ENCODE results near the gene TRPC4.
"Not testable (repeated sequence)": the region's sequence is repeated elsewhere in the genome, so short reads cannot be mapped to it uniquely, and the experiment has no call there.

Gene TRPC4

DNA sequence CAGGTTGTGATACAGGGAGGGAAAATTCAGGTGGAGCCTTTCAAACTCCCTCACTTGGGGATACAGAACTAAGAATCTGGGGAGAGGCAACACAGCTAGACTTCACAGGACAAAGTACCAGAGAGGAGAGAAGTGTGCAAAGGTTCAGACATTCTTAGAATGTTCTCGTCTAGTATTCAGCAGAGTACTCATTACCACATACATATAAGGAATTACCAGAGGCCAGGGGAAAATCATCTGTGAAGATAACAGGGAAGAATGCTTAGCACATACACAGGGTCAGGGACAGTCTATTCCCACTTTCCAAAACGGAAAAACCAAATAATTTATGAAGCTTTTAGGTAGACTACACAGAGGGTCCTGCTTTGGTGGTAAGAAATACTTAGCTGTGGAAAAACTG is 58.1 kb downstream of the TRPC4 start:
- DNase-seq, result no peak

DNA sequence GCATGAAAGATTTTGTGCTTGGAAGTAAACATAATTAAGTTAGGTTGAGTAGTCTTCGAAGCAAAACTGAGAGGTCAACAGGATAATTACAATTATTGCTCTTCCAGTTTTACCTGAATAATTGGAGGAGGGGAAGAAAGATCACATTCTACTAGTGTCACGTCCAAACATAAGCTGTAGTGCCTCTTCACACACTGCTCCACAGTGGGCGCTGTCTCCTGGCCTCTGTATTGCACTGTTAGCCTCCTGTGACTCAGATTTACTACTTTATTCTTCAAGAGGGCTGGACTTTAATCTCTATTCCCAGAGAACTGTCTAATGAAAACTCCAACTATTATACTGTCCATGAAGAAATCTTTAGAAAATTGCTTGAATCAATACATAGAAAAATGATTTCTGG is 62.9 kb downstream of the TRPC4 start:
- no peak for DNase-seq

DNA sequence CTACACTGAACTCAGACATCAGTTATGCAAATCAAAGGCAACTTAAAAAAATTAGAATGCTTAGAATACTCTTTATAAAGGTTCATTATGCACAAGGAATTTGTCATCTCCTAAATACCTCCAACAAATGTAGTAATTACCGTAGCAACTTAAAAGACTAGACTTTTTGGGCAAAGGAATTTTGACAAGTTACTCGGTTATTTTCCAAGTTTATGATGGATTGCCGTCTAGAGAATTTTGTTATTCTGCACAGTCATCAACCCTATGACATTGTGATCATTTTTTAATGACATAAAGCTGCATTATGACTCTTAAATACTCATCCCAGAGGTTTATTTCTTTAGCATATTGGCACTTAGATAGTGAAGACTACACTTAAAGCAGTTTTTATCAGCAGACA is 71.9 kb downstream of the TRPC4 start:
- no peak for DNase-seq

DNA sequence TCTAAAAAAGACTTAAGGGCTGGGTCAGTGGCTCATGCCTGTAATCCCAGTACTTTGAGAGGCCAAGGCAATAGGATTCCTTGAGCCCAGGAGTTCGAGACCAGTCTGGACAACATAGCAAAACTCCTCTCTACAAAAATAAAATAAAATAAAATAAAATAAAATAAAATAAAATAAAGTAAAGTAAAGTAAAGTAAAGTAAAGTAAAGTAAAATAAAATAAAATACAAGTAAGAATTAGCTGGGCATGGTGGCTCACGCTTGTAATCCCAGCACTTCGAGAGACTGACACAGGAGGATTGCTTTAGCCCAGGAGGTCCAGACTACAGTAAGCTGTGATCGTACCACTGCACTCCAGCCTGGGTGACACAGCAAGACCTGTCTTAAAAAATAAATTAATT is 72.8 kb downstream of the TRPC4 start:
- not testable (repeated sequence) for DNase-seq

DNA sequence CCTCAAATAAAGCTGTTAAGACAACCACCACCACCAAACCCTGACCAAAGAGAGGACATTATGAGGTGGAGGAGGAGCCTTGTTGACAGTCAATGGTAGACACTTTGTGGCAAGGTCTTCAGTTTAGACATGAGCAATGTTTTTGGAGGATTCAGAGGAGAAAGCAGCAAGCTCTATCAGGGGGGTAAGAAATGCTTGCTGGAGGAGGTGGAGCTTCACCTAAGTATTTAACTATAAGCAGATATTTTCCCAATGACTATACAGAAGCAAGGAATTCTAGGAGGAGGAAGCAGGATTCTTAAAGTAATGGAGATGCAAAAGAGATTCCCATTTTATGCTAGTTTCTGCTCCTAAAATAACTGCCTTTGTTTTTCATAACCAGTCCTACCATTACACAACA is 74.2 kb downstream of the TRPC4 start:
- no peak for DNase-seq

DNA sequence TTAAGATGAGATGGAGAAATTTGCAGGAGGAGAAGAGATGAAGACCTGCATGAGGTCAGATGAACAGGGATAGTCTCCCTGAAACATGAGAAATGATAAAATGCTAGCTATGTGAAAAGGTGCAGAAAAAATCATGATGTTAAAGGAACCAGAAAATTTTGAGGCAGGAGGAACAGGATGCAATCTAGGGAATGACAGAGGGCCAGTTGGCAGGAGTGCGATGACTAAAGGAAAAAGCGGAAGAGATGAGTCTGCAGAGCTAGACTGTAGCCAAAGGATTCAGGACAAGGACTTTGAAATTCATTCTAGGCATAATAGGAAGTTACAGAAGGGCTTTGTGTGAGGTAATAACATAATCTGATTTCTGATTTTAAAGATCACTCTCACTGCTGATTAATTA is 77.9 kb downstream of the TRPC4 start:
- no peak for DNase-seq

DNA sequence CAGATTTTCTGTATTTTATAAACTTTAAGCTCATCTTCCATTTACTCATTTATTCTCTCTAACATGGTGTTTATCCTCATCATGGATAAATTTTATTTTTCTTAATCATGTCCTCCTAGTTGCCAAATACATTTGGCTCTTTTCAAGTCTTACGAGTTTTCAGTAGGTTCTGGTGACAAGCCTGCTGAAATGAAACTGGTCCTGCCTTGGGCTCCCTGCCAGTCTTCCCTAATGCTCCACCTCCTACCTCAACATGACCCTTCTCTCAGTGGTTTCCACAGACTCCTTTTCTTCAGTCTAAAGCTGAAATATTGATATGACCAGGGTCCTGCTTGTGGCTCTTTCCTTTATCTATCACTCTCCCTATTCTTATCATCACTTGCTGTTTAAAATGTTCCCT is 81.2 kb downstream of the TRPC4 start:
- DNase-seq, result no peak

DNA sequence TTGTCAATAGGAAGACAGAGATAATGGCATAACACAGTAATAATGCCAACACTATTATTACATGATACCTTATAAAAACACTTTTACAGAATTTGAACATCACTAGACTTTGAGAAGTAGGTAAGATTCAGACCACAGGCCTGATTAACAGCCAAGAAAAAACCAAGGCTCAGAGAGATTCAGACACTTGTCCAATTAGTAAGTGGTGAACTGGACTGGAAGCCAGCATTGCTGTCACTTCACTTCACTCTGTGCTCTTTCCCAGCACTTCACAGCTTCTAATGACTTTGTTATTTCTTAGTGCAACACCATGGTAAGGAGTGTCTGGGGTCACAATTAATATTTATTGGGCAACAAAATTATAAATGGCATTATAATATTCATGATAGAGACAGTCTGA is 91.9 kb downstream of the TRPC4 start:
- no peak for DNase-seq

DNA sequence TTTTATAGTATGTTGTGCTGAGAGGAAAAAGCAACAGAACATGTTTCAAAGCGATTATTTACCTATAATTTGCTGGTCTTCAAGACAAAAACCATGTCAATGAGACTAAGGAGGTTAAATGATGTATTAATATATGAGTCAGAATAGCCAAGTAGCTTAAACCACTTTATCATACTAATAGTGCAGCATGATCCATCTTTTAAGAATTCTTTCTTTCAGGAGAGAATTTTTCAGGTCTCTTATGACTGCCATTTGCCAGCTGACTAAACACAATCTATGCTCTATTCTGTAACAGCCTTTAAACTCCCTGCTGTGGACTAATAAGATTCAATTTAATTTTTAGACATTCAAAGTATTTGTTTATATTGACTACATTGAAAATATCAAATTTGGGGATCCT is 93.7 kb downstream of the TRPC4 start:
- DNase-seq, result no peak

DNA sequence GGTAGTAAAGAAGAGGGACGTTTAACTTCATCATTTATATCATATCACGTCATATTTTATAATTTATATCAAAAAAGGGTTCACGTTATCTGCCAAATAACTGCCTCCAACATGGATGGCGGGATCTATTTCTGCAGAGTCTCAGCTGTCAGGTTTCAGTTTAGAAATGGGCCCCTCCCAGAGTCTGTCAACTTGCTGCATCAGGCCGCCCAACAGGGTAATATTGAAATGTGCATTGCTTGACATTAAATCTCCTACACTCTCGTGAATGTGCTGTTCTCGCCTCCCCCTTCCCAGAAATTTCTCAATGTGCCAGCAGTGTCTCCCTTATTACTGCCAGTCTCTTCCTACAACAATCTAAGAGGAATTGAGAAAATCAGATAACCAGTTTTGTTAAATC is 96.9 kb downstream of the TRPC4 start:
- no peak for DNase-seq

DNA sequence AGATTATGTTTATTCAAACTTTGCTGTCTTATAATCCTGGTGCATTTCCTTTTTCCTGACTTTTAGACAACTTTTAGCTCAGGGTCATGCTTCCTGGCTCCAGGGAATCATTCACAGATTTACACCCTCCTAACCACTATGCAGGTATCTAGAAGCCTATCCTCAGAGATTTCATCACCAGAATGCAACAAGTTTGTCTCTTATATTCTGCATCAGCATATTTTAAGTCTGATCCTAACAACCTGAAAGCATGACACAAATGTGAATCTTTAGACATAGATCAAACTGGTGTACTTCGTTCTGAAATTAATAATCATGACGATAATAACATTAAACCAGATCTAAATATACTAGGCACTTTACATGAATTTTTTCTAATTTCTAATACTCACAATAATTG is 100.0 kb downstream of the TRPC4 start:
- DNase-seq, result no peak

DNA sequence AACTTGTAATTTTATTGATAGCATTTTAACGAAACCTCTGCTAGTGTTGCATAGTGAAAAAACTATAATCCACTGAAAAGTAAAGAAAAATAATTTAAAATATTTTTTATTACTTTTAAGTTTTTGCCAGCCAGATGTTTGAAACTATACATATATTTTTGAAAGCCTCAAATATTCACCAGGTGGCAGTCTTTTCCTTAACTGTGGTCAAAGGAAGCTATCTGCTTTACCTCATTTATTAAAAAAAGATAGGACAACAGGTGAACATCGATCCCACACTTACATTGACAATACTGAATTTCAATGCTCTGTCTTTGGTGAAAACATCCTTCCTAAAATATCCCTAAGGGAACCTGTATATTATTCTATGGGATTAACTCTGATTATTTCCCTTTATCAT is 100.5 kb downstream of the TRPC4 start:
- DNase-seq, result no peak

DNA sequence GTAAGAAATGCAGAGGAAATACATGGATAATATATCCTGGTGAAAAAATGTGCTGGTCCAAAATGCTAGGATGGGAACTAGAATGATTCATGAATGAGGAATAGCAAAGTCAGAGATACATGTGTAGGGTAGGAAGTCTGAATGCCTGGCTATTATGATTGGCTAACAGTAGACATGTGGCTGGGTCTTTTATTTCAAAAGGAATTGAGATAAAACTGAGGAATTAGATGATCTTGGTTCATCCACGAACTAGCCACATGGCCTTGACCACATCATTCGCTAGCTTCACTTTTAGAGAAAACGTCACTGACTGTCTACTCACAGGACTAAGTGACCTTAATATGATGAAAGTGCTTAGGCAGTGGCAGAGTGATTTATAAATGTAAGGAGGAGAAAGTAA is 103.1 kb downstream of the TRPC4 start:
- no peak for DNase-seq

DNA sequence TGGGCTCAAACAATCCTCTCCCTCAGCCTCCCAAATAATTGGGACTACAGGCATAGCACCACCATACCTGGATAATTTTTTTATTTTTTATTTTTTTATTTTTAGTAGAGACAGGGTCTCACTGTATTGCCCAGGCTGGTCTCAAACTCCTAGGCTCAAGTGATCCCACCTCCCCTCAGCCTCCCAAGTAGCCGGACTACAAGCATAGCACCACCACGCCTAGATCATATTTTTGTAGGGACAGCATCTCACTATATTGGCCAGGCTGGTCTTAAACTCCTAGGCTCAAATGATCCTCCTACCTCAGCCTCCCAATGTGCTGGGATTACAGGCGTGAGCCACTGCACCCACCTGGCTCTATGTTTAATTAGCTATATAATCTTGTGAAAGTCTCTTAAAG is 114.2 kb downstream of the TRPC4 start:
- DNase-seq, result no peak

DNA sequence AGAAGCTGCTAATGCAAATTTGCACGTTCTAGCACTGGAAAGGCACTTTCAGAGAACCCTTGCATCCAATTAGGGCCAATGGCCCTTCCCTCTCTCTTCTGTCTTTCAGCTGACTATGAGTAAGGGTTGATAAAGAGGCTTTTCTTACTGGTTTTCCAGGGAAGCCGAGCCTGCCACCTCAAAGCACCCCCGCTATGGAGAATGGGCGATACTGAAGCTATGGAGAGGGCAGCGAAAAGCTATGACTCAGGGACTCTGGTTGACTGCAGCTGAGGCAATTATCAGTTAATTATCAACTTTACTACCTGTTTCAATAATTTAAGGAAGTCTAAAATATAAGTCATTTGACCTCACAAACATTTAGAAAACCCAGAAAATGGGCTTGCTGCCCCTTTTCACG is 115.8 kb downstream of the TRPC4 start:
- DNase-seq, result no peak

DNA sequence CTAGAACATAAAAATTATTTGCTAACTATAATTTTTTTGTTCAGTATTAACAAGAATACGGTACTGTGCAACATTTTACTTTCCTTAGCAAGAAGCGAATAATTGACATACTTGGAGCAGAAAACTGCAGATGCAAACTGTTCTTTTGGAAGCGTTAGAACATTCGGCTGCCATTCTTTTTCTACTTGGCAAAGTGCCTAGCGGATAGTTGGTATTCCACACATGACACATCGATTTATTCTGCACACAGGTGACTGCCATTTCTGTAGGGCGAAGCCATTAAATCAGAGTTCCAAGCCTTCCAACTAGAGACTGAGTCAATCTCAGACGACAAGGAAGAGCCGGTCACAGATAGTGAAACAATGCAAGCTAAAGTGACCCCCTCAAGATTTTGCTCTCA is 117.4 kb downstream of the TRPC4 start:
- no peak for DNase-seq

DNA sequence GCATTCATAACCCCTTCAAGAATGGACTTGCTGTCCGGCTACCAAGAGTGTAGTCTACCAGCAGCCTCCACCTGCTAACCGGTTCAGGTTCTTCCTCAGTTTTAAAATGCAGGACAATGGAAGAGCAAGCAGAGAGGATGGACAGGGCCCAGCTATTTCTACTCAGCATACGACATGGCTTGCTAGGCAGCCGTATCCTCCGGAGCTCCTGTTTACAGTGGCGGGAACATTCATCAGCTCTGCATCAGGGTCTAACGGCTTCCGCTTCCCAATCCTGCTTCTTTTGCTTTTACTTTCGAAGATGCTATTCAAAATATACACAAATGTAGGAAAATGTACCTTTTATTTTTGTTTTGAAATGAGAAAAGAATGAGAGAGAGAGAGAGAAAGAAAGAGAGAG is 118.5 kb downstream of the TRPC4 start:
- DNase-seq, result no peak

DNA sequence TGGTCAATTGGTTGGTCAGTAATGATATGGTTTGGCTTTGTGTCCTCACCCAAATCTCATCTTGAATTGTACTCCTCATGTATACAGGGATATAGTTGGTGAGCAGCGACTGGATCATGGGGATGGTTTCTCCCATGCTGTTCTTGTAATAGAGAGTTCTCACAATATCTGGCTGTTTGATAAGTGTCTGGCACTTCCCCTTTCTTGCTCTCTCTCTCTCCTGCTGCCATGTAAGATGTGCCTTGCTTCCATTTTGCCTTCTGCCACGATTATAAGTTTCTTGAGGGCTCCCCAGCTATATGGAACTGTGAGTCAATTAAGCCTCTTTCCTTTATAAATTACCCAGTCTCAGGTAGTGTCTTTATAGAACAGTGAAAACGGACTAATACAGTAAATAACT is 120.7 kb downstream of the TRPC4 start:
- DNase-seq, result no peak

DNA sequence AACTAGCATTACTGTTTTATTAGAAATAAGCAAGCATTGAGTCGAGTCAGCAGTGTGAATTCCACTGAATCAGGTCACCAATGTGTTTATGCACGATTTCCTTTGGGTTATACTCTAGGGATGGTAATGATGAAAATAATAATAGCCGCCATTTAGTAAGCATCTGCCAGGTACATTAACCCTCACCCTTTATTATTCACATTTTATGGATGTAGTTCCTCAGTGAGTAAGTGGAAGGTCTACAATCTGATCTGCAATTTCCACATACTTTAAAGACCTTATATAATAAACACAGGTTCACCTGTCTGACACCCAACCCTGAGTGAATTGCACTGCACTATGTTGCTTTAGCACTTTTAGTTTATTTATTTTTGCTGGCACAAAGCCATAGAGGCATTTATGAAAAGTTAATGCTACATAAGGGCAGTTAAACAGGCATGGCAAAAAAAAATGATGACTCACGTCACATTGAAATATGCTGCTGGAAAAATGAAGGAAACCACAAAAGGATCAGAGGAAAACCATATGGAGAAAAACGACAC is 122.4 kb downstream of the TRPC4 start:
- DNase-seq, result no peak

DNA sequence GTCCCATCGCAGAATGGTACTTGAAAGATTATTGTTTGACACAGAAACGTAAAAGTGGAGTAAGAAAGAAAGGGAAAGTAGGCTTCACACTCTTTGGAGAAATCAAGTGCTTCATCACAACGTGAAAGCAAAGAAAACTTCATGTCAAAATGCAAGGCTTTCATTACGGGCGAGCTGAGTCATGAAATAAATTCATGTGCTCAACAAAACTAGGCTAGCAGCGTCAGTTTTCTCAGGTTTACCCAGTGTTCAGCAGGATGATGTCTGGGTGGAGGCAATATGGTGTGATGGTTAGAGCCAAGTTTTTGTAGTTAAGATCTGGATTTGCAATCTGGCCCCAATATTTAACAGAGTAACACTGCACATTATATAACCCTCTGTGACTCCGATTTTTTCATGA is 128.0 kb downstream of the TRPC4 start:
- no peak for DNase-seq

DNA sequence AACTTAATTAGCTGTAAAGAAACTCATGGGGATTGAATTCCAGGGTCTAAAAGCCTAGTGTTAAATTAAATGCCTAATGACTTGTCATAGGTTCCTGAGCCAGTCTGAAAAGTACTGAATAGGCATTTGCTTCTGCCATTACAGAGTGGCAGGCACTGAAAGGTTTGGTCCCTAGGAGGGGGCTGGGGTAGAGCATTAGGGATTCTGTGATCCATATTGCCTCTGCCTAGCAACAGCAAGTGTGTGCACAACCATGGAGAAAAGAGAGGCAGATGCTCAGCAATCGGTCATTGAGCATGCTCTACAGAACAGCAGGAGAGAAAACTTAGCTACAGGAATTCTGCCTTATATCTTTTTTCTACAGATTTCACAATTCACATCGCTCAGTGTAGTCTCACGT is 133.5 kb downstream of the TRPC4 start:
- DNase-seq, result no peak

DNA sequence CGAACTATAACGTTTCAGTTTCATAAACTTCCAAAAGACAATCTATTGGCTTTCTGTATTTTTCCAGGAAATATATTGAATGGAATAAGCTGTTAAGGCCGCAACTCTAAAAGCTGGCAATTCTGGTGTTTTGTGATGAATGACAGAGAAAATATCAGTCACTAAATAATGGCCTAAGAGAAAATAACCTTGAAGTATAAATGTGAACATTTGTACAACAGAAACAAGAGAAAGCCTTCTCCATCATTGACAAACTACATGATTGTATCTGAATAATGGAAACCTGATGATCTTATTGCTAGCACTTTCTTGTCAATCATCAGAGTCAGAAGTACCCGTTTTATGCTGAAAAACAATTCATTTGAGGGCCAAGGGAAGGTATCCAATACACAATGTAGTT is 134.3 kb downstream of the TRPC4 start:
- DNase-seq, result no peak

DNA sequence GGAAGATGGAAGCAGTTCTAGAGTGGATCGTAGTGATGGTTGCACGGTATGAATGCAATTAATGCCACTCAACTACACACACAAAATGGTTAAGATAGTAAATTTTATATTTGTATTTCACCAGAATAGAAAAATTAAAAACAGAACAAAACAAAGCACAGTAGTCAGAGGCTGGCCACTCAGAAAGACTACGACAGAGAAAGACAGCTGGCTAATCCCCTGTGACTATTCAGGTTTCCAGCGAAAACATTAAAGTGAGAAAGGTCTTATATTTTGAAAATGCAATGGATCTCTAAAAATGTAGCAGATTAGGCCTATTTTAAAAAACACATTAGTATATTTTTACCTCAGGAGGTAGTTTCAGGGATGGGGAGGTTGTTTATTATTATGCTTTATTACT is 139.7 kb downstream of the TRPC4 start:
- DNase-seq, result no peak

DNA sequence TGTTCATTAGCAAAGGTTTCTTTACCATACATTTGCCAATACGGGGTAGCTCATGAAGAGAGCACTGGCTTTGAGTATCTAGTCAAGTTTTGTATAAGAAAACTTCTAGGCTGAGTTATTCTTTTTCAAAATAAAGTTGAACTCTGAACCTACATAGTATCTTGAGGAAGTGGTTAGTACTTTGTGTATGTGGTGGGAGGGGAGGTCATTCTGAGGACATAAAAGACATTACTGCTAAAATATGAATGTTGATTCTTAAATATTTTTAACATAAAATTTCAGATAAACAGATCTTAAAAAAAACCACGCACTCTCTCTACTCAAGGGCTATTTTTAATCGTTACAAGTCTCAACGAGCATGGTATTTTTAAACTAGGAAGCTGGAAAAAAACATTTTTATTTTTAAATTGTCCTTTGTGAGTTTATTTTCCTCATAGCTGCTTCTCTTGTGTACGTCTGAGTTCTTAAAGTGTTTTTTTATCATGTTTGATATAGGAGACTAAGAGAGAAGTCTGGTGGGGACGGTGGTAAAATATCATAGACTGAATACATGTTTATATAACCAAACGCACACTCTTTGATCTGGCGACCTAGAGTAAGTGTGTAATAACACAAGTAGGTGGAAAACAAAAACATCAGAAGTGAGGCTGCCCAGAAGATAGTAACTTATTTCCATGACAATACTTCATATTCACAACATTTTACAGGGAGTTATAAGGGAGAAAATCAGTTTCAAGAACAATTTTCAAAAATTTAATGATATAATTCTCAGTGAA is 153.0 kb downstream of the TRPC4 start:
- no peak for DNase-seq

DNA sequence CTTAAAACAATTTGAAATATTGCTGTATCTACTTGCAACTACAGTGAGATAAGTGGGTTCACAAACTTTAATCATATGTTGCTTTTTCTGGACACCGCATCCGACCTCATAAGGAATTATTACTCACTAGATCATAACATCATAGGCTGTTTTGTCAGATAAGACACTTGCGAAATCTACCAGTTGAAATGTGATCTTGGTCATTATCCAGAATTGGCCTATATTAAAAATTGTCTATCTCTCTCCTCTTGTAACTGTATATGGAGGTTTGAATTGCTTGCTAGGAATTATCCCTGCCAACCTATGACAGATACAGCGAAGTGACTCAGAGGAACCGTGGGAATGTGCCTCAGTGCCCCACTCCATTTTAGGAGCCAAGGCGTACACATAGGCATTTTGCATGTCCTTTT is 154.0 kb downstream of the TRPC4 start:
- DNase-seq, result no peak

Data from activated CD8-positive, alpha-beta memory T cell treated with anti-CD3 and anti-CD28 coated beads for 24 hours (primary cell).